Measurements from ENCODE around the gene SLC35G2.

The SLC35G2 gene

GRCh38 chr3:136835089-136835812, 16.3 kb downstream of the SLC35G2 start:
- FAIRE-seq, result peak; percentile 21

DNA sequence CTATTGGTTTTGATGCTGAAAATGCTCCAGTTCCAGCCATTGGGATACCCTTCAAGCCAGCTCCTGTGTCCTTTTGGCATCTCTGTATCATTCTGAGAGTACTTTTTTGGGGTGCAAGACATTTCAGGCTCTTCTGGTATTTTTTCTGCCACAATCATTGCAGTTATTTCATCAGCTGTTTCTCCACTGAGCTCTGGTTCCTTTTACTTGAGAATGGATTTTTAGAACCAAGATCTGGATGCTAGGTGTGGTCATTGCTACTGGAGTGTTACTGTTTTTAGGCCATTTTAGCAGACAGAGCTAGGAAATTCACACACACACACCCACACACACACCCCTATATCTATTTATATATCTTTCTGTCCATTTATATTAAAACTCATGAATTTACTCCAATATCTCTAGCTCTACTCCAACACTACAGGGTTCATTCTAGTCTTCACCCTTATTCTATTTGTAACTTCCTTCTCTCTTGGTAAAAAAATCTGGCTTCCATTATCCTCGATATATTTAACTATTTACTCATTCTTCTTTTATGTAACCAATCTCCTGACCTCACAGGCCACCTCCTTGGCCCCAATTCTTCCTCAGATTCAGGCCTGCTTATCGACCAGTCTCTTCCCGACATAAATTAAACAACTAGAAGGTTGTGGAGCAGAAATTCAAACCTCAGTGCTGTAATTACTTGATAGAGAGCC, 17.0 kb downstream of the SLC35G2 start:
- DNase-seq (ENCODE audit: insufficient read length, low spot score) (no peak), FAIRE-seq (no peak)
- TF ChIP-seq, protein P1, sequence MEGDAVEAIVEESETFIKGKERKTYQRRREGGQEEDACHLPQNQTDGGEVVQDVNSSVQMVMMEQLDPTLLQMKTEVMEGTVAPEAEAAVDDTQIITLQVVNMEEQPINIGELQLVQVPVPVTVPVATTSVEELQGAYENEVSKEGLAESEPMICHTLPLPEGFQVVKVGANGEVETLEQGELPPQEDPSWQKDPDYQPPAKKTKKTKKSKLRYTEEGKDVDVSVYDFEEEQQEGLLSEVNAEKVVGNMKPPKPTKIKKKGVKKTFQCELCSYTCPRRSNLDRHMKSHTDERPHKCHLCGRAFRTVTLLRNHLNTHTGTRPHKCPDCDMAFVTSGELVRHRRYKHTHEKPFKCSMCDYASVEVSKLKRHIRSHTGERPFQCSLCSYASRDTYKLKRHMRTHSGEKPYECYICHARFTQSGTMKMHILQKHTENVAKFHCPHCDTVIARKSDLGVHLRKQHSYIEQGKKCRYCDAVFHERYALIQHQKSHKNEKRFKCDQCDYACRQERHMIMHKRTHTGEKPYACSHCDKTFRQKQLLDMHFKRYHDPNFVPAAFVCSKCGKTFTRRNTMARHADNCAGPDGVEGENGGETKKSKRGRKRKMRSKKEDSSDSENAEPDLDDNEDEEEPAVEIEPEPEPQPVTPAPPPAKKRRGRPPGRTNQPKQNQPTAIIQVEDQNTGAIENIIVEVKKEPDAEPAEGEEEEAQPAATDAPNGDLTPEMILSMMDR (IDR thresholded peaks at IDR 0.05; ENCODE audit: insufficient read depth, missing control alignments), result no peak

More at GRCh38 chr3:136835089-136835812, 16.3 kb downstream of the SLC35G2 start:
- TF ChIP-seq, protein P1 (IDR thresholded peaks at IDR 0.05; ENCODE audit: insufficient read depth, missing control alignments), result no peak
- no peak for DNase-seq (ENCODE audit: insufficient read length, low spot score)

- DNase-seq (ENCODE audit: insufficient read length, low spot score) (no peak), FAIRE-seq (no peak)
- TF ChIP-seq, protein P1 (IDR thresholded peaks at IDR 0.05; ENCODE audit: insufficient read depth, missing control alignments), result no peak
Measured at GRCh38 chr3:136836511-136837156, 17.7 kb downstream of the SLC35G2 start.

DNA sequence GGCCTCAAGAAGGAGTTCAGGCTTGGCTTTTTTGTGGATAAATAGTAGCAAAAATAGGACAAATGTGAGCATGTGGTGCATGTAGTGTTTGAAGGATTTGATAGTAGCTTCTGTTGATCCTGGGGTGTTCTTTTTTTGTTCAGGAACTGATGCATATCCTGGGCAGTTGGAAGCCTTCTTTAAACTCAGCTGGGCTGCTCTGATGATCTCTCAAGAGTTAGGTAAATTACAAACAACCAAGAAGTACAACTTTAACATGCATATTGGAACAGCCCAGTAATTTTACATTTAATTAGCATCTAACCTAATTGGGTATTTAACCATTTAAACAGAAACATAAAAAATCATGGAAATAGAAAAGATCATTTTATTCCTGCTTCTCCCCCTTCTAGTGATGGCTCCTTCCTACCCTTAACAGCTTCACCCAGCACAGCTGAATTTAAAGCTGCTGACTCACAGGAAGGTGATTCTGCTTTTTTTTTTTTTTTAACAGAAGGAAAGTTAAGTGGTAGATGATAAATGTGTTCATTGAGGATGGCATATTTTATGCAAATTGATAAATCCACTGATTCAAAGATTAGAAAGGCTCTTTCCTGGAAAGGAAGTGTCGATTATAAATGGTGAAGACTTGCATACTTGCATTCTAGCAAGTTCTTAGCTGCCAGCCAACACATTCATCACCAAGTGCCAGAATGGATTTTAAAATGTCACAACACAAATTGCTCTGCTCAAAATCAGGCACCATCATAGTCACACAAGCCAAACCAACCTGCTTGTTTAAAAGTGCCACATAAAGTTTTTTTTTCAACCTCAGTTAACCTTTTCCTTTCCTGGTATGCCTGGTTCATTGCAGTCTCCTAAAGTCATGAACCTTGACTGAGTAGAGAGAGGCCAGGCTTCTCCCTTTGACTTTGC, 20.0 kb downstream of the SLC35G2 start:
- FAIRE-seq (no peak), DNase-seq (ENCODE audit: insufficient read length, low spot score) (no peak)
- TF ChIP-seq, protein P1 (IDR thresholded peaks at IDR 0.05; ENCODE audit: insufficient read depth, missing control alignments), result no peak

DNA sequence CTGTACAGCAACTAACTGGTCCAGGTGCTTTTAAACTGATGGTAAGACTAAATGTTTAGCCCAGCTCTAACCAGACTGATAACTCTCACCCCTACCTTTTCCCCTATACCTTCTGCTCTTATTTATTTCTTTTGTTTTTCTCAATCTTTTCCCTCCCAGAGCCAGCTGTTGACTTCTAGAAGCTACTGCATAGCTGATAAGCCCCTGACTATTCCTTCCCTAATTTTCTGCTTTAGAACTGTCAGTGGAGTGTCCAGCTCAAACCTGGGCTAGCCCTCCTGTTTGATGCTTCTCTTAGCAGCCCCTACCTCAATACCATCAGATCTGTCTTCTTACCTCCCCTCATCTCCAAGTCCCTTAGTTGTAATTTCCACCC, 20.6 kb downstream of the SLC35G2 start:
- FAIRE-seq (no peak), DNase-seq (ENCODE audit: insufficient read length, low spot score) (no peak)
- TF ChIP-seq, protein P1 (IDR thresholded peaks at IDR 0.05; ENCODE audit: insufficient read depth, missing control alignments), result no peak

DNA sequence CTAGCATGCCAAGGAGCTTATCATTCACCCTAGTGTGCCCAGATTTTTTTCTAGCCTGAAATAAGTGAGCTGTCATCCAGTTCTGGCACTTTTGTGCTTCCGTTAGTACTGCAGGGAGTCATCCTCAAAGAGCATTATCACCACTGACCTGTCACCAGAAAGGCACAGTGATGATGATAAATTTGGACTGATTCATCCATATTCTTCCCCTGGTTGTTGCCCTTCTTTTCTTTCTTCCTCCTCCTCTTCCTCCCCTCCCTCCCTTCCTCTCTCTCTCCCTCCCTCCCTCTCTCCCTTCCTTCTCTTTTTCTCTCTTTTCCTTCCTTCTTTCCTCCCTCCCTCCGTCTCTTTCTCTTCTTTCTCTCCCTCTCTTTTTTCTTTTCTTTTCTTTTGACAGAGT, 21.3 kb downstream of the SLC35G2 start:
- no peak for DNase-seq (ENCODE audit: insufficient read length, low spot score)
- TF ChIP-seq, protein P1 (IDR thresholded peaks at IDR 0.05; ENCODE audit: insufficient read depth, missing control alignments), result no peak
- no peak for FAIRE-seq

All from D721Med (cell line).